NOMO-1 (cell line): ENCODE measurements around the gene TTC9B.

Experiments used
- DNase-seq, 2 experiments: peaks; one replicate each; lab custom pipeline; 2025; ENCODE audit not compliant: unreplicated experiment in 2 of 2; lab: John Stamatoyannopoulos, UW

TTC9B gene

GRCh38 chr19:40217934-40218890, at the start of gene TTC9B:
Gene TTC9B, minus strand, starts transcription at chr19:40218384. Its CDS starts 3 bp downstream, at chr19:40218381.
- DNase-seq, result no peak

GRCh38 chr19:40267601-40267997, 49.4 kb upstream of the TTC9B start:
- no peak for DNase-seq

GRCh38 chr19:40266912-40267600, 48.9 kb upstream of the TTC9B start:
- no peak for DNase-seq

- no peak for DNase-seq
Observed at GRCh38 chr19:40266119-40266518, 47.9 kb upstream of the TTC9B start.

GRCh38 chr19:40265763-40266099, 47.5 kb upstream of the TTC9B start:
- no peak for DNase-seq

GRCh38 chr19:40265055-40265762, 47.0 kb upstream of the TTC9B start:
- DNase-seq, result no peak

- no peak for DNase-seq
Observed at GRCh38 chr19:40264314-40265054, 46.3 kb upstream of the TTC9B start.

GRCh38 chr19:40263440-40264313, 45.5 kb upstream of the TTC9B start:
- DNase-seq, result no peak

- no peak for DNase-seq
Observed at GRCh38 chr19:40262422-40262821, 44.2 kb upstream of the TTC9B start.

- peak in 1 of 2 experiments; percentile 71 for DNase-seq
Observed at GRCh38 chr19:40261631-40262030, 43.4 kb upstream of the TTC9B start.

- no peak for DNase-seq
Observed at GRCh38 chr19:40257096-40257517, 38.9 kb upstream of the TTC9B start.

GRCh38 chr19:40256512-40256911, 38.3 kb upstream of the TTC9B start:
- DNase-seq, result no peak

GRCh38 chr19:40255619-40256166, 37.5 kb upstream of the TTC9B start:
- DNase-seq, result no peak

- DNase-seq, result no peak
Observed at GRCh38 chr19:40254714-40255418, 36.7 kb upstream of the TTC9B start.

GRCh38 chr19:40253611-40254092, 35.5 kb upstream of the TTC9B start:
- DNase-seq, result no peak

GRCh38 chr19:40252395-40252794, 34.2 kb upstream of the TTC9B start:
- DNase-seq, result no peak

GRCh38 chr19:40251991-40252390, 33.8 kb upstream of the TTC9B start:
- DNase-seq, result no peak

- no peak for DNase-seq
Observed at GRCh38 chr19:40251244-40251643, 33.1 kb upstream of the TTC9B start.

GRCh38 chr19:40249781-40250180, 31.6 kb upstream of the TTC9B start:
- no peak for DNase-seq
